Glutamatergic neuron (in vitro differentiated cells): ENCODE measurements around the gene BBS7. TPM values are rescaled to one million over a fixed set of nuclear protein-coding genes. Genes with fewer than 3 reads are reported as not detected.

Source experiments
- DNase-seq: peaks from one replicate; pipeline ENCODE4 v3.0.0; 2022
- H3K27ac Mint-ChIP-seq: one replicate; pipeline ENCODE4 v1.8.0; 2020; ENCODE audit warnings: mild to moderate bottlenecking, mixed read lengths, inconsistent platforms; ENCODE audit not compliant: unreplicated experiment
- H3K27me3 Mint-ChIP-seq: one replicate; pipeline ENCODE4 v1.8.0; 2020; ENCODE audit warnings: mild to moderate bottlenecking, moderate library complexity, mixed read lengths, inconsistent platforms; ENCODE audit not compliant: unreplicated experiment
- H3K36me3 Mint-ChIP-seq: one replicate; pipeline ENCODE4 v1.8.0; 2020; ENCODE audit warnings: mild to moderate bottlenecking, mixed read lengths, inconsistent platforms; ENCODE audit not compliant: unreplicated experiment
- H3K4me1 Mint-ChIP-seq: one replicate; pipeline ENCODE4 v1.8.0; 2020; ENCODE audit warnings: mild to moderate bottlenecking, low read depth, mixed read lengths, inconsistent platforms; ENCODE audit not compliant: unreplicated experiment
- H3K4me3 Mint-ChIP-seq: one replicate; pipeline ENCODE4 v1.8.0; 2020; ENCODE audit warnings: mild to moderate bottlenecking, mixed read lengths, inconsistent platforms; ENCODE audit not compliant: unreplicated experiment
- H3K9me3 Mint-ChIP-seq: one replicate; pipeline ENCODE4 v1.8.0; 2020; ENCODE audit warnings: mild to moderate bottlenecking, moderate library complexity, mixed read lengths, inconsistent platforms; ENCODE audit not compliant: unreplicated experiment
- total RNA-seq: library from RNA; stranded (reverse); fragmentation: NEBNext Ultra II Directional; extraction: Animal tissue kit (Norgen Biotek cat#: 25700); gene quantifications from one replicate; pipeline ENCODE4 v1.2.1, GENCODE V29; 2021; ENCODE audit not compliant: unreplicated experiment
- TF ChIP-seq, protein P1 (sequence below): fragments of 200-600 bp; sonication (generic); IDR thresholded peaks from one replicate; pipeline ENCODE4 v1.5.0; 2021; ENCODE audit not compliant: partially characterized antibody, unreplicated experiment

Gene BBS7
- total RNA-seq, 1 donor from 2014 or later: 49.8 TPM

DNA sequence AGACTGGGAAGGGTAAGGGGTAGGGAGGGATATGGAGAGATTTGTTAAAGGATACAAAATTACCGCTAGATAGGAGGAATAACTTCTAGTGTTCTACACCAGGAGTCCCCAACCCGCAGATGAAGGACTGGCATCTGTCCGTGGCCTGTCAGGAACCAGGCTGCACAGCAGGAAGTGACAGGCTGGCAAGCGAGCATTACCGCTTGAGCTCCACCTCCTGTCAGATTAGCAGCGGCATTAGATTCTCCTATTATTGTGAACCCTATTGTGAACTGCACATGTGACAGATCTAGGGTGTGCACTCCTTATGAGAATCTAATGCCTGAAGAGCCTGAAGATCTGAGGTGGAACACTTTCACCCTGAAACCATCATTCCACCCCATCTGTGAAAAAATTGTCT is 27.9 kb upstream of the BBS7 start:
- H3K4me3 Mint-ChIP-seq: no peak overlapping the region
- no peaks in the 10 kb centered on the region for H3K9me3 Mint-ChIP-seq
- DNase-seq: peak; percentile 23
- H3K4me1 Mint-ChIP-seq: no peaks in the 10 kb centered on the region
- no peak overlapping the region for H3K27ac Mint-ChIP-seq
- TF ChIP-seq, protein P1, sequence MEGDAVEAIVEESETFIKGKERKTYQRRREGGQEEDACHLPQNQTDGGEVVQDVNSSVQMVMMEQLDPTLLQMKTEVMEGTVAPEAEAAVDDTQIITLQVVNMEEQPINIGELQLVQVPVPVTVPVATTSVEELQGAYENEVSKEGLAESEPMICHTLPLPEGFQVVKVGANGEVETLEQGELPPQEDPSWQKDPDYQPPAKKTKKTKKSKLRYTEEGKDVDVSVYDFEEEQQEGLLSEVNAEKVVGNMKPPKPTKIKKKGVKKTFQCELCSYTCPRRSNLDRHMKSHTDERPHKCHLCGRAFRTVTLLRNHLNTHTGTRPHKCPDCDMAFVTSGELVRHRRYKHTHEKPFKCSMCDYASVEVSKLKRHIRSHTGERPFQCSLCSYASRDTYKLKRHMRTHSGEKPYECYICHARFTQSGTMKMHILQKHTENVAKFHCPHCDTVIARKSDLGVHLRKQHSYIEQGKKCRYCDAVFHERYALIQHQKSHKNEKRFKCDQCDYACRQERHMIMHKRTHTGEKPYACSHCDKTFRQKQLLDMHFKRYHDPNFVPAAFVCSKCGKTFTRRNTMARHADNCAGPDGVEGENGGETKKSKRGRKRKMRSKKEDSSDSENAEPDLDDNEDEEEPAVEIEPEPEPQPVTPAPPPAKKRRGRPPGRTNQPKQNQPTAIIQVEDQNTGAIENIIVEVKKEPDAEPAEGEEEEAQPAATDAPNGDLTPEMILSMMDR: no peak
- peaks cover 4% of the 10 kb centered on the region for H3K27me3 Mint-ChIP-seq
- no peaks in the 10 kb centered on the region for H3K36me3 Mint-ChIP-seq

DNA sequence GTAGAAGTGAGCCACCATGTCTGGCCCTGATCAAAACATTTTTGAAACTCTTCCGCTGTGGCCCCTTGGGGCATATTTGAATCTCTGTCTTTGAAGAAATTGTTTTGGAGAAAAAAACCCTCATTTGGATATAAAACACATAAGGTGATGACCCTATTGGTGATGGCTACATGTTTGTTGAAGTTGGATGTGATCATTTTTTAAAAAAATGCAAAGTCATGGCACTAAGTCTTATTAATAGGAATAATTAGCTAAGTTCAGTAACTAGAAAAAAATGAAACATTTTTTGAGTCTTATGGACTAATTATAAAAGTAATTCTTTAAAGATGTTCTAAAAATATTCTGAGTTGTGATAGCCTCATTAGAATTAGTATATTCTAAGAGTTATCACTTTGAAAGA is 17.9 kb upstream of the BBS7 start:
- Mint-ChIP-seq H3K9me3 (no peaks in the 10 kb centered on the region), H3K27ac (no peak overlapping the region), H3K4me1 (no peaks in the 10 kb centered on the region), H3K4me3 (no peak overlapping the region), H3K36me3 (no peaks in the 10 kb centered on the region), H3K27me3 (no peaks in the 10 kb centered on the region)
- TF ChIP-seq, protein P1: no peak
- DNase-seq: no peak

DNA sequence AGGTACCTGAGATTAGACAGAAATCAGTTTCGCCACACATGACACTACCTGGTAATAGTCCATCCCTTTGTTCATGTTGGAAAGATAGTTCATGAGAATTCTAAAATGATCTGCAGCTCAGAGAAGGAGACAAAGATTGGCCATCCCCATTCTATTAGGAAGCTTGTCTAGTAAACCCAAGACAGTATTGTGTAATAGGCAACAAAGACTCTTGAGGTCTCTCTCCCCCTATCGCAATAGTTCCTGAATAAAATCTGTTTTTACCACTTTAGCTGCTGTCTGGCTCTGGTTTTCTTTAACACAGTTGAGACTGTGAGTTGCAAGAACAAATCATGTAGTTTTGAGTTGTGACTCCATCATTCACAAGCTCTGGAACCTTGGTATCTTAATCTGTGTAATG is 14.8 kb upstream of the BBS7 start:
- H3K4me1 Mint-ChIP-seq: no peaks in the 10 kb centered on the region
- H3K27me3 Mint-ChIP-seq: no peaks in the 10 kb centered on the region
- H3K27ac Mint-ChIP-seq: no peak overlapping the region
- TF ChIP-seq, protein P1: no peak
- DNase-seq: no peak
- H3K9me3 Mint-ChIP-seq: no peaks in the 10 kb centered on the region
- no peaks in the 10 kb centered on the region for H3K36me3 Mint-ChIP-seq
- no peak overlapping the region for H3K4me3 Mint-ChIP-seq

DNA sequence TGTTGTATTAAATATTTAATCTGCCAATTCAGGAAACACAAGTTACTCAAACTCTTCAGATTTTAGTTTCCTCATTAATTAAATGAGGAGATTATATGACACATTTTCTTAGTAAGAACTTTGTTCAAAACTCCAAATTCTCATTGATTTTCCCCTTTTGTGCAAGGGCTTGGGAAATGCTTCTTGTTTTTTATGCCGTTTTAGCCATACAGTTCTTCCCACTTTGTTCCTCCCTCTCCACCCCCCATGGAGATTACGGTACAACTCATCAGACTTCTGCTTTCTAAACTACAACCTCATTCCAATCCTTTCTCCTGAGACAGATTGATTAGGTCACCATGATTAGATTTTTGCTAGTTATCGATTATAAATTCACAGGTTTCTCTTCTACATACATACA is 10.9 kb upstream of the BBS7 start:
- no peak for DNase-seq
- Mint-ChIP-seq H3K4me3 (no peak overlapping the region), H3K27ac (no peak overlapping the region), H3K9me3 (no peaks in the 10 kb centered on the region), H3K27me3 (no peaks in the 10 kb centered on the region), H3K36me3 (no peaks in the 10 kb centered on the region), H3K4me1 (no peaks in the 10 kb centered on the region)
- TF ChIP-seq, protein P1: no peak

DNA sequence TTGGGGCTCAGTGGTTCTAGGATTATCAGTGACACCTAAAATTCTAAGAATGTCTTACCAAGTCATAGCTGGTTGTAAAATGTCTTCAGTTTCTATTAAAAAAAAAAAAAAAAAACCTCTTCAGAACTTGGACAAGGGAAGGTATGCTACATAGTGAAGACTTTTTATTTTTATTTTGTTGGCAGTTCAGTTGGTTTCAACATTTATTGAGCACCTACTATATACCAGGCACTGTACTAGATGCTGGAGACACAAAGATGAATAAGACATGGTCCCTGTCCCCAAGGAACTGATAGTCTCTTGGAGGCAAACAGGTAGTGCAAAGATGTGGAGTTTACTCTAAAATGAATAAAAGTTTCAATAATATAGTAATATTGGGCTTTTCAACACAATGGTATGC is 8.9 kb upstream of the BBS7 start:
- H3K4me3 Mint-ChIP-seq: no peak overlapping the region
- no peak for DNase-seq

More for the DNA sequence above, 8.9 kb upstream of the BBS7 start:
- Mint-ChIP-seq H3K9me3 (no peaks in the 10 kb centered on the region), H3K27me3 (no peaks in the 10 kb centered on the region), H3K4me1 (no peaks in the 10 kb centered on the region), H3K36me3 (no peaks in the 10 kb centered on the region), H3K27ac (no peak overlapping the region)
- TF ChIP-seq, protein P1: no peak
